Tibial nerve (tissue), 4 donors: ENCODE measurements around the gene DGCR2. TPM values are rescaled to one million over a fixed set of nuclear protein-coding genes. Genes with fewer than 3 reads are reported as not detected.
"Not testable (repeated sequence)": the region's sequence is repeated elsewhere in the genome, so short reads cannot be mapped to it uniquely, and the experiment has no call there.

Experiments
- DNase-seq, 2 donors: peaks; one replicate each; pipeline ENCODE4 v3.0.0-alpha.2; 2019; ENCODE audit warnings: low spot score in 2 of 2
- H3K27ac ChIP-seq, 4 donors: fragments of 200-600 bp; sonication (generic) in 3 of 4; one replicate each; pipeline ENCODE4 v1.5.1; 2017 to 2019; ENCODE audit warnings: mild to moderate bottlenecking in 1 of 4
- H3K27me3 ChIP-seq, 2 donors: fragments of 200-600 bp; sonication (generic) in 1 of 2; one replicate each; pipeline versions ENCODE4 v1.5.1 to v1.6.0; 2017 to 2019
- H3K36me3 ChIP-seq, 3 donors: fragments of 200-600 bp; sonication (generic); one replicate each; pipeline ENCODE4 v1.5.1; 2018 to 2019
- H3K4me1 ChIP-seq, 4 donors: fragments of 200-600 bp; sonication (generic) in 3 of 4; one replicate each; pipeline ENCODE4 v1.5.1; 2017 to 2019
- H3K4me3 ChIP-seq, 4 donors: fragments of 200-600 bp; sonication (generic) in 3 of 4; one replicate each; pipeline ENCODE4 v1.5.1; 2017 to 2019; ENCODE audit warnings: mild to moderate bottlenecking in 1 of 4, moderate library complexity in 1 of 4
- H3K9me3 ChIP-seq, 4 donors: fragments of 200-600 bp; sonication (generic) in 3 of 4; one replicate each; pipeline ENCODE4 v1.5.1; 2017 to 2019
- EP300 ChIP-seq, 2 donors: sonication (generic); formaldehyde crosslinking; IDR thresholded peaks; one replicate each; pipeline ENCODE4 v1.6.1; 2017; ENCODE audit warnings: antibody characterized with exemption in 2 of 2, mild to moderate bottlenecking in 1 of 2
- POLR2A ChIP-seq, 2 donors: fragments of 450-650 bp; IDR thresholded peaks; one replicate each; pipeline ENCODE4 v1.6.1; 2017; ENCODE audit warnings: antibody characterized with exemption in 2 of 2, mild to moderate bottlenecking in 2 of 2, moderate library complexity in 2 of 2
- WGBS, 2 donors: methylation state at CpG; one replicate each; pipeline ENCODE4 v1.1.5; 2018; 5-methylcytosine and 5-hydroxymethylcytosine counted together
- total RNA-seq, 4 donors: library from RNA; depleted of rRNA; stranded (reverse); fragments of >200 nt; gene quantifications; one replicate each; pipeline ENCODE4 v1.1.0, GENCODE V29; 2016

The DGCR2 gene
- total RNA-seq, 4 donors from 2014 or later, result 57.6 to 68.0 (median 58.9) TPM

DNA sequence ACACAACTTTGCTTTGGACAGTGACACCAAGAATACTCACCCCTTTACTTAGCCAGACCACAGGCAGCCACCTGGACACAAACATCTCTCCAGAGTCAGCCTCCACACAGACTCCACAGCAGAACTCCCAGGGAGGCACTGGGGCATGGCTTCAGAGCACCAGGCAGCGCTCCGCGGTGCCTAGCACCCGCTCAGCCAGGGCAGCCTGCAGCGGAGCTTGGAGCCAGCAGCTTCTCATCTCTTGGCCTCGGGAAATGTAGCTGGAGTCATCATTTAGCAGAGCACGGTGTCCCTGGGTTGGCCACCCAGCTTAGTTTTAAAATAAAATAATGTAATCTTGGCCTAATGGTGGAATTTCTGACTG is 91.3 kb downstream of the DGCR2 start:
- H3K9me3 ChIP-seq, H3K4me3 ChIP-seq, H3K4me1 ChIP-seq, H3K27ac ChIP-seq, DNase-seq, H3K36me3 ChIP-seq: not testable (repeated sequence)
- WGBS, 2 donors, result no CpG with 5 or more reads among the region's 7 CpGs
- H3K27me3 ChIP-seq, result peaks cover 0 to 14% of the 10 kb centered on the region in 2 donors

DNA sequence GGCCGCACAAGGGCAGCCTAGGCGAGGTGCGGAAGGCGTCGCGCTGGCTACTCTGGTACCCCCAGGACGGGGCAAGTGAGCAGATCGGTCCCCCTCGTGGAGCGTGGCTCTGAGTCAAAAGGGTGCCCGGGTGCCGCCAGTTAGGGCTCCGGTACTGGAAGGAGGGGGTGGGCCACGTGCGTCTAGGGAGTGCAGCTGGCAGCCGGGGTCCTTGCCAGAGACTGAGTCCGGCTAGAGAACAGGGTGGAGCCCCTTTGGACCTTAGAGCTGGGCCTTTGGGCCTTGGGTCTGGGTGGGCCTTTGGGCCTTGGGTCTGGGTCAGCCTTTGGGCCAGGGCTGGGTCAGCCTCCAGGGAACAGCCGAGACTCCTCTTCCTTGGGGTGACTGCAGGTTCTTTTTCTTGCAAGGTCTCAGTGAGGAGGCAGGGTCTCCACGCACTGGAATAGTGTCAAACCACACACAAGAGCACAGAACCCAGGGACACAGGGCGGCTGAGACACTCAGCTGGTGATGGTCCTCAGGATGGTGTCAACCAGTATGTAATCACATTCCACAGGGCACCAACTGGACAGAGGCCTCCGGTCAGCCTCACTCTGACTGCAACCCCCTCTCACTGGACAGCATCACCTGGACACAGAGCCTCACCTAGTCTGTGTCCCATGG is 91.9 kb downstream of the DGCR2 start:
- H3K36me3 ChIP-seq, H3K27ac ChIP-seq, H3K9me3 ChIP-seq, H3K4me1 ChIP-seq, DNase-seq, H3K4me3 ChIP-seq: not testable (repeated sequence)
- 50% methylated on average over 1 of the region's 21 CpGs; no CpG with 5 or more reads in 1 of the 2 donors for WGBS, 2 donors
- peaks cover 0 to 14% of the 10 kb centered on the region in 2 donors for H3K27me3 ChIP-seq

DNA sequence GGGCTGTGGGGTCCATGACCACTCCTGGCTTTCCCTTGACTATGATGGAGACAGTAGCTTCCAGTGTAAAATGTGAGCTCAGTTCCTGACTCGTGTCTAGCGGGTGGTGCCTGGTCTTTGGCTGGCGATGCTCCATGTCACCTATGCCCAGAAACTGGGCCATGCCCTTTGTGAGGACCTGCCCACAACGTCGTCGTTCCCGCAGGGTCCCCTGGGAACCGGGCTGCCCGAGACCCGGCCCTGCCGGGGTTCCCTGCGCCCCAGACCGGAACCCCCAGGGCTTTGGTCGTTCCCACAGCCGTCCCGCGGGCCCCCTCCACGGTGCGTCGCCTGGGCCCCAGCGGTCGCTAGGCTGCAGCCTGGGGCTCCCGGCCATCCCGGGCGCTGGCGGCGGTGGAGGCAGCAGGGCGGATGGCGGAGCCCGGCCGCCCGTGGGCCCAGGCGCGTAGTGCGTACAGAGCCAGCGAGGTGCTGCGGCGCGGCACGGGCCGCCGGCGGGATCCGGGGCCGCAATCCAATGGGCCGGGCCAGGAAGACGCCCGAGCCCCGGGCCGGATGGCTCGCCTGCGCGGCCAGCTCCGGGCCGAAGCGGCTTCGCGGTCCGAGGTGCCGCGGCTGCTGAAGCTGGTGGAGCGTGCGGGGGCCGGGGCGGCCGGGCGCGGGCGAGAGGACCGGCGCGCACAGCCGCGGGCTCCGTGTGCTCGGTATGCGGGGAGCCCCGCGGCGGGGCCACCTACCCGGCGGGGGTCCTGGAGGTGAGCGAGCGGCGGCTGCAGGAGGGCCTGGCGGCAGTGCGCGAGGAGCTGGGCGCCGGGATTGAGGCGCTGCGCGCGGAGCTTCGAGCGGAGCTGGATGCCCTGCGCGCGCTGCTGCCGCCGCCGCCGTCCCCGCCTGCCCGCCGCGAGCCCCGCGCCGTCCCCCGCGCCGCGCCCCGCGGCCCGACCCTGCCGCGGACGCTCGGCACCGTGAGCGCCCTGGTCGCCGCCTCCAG is 92.8 kb downstream of the DGCR2 start:
- H3K9me3 ChIP-seq, DNase-seq, H3K4me1 ChIP-seq, H3K4me3 ChIP-seq, H3K36me3 ChIP-seq, H3K27ac ChIP-seq: not testable (repeated sequence)
- peaks cover 0 to 14% of the 10 kb centered on the region in 2 donors for H3K27me3 ChIP-seq
- no CpG with 5 or more reads among the region's 125 CpGs for WGBS, 2 donors

DNA sequence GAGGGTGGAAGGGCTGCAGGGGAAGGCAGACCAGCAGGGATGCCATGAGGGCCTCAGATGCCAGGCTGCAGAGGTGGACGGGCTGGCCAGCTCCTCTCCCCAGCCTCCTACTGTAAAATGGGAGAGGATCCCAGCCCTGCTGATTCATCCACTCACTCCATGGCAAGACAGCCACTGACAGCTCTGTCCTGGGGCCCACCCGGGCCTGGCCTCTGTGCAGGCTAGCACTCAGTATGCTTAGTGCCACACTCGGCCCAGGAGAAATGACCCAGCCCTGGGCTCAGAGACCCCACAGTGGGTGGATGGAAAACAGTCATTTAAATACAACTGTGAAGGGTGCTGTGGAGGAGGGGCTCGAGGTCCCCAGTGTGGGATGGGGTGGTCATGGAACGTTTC is 94.2 kb downstream of the DGCR2 start:
- H3K9me3 ChIP-seq, DNase-seq, H3K4me1 ChIP-seq, H3K27ac ChIP-seq, H3K4me3 ChIP-seq, H3K36me3 ChIP-seq: not testable (repeated sequence)
- WGBS, 2 donors, result 49 to 60% methylated on average over 4 of the region's 5 CpGs
- peaks cover 0 to 14% of the 10 kb centered on the region in 2 donors for H3K27me3 ChIP-seq

DNA sequence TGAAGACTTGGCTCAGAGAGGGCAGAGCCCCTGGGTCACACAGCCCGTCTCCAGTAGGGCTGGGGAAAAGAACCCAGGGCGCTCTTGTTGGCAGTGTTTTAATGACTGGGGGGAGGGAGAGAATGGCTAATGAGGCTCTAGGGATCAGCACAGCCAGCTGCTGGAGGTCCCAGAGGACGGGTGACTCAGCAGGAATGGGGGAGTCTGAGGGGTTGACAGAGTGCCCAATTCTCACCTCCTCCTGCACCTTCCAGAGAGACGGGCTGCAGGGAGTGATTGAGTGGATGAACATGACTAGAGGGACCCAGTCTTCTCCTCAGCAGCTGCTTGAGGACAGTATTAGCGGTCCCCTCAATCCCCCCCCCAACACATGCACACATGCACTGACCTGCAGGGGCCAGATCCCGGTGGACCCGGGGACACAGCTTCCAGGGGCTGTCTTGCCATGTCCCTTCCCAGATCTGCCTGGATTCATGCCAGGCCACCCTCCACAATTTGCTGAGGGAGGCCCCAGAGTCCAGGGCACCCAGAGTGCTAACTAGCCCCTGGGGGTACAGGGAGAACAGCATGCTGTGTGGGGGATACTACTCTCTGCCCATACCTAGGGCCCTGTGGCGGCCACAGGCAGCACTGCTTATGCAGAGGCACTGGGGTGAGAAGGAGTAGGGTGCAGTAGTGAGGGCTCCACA is 94.7 kb downstream of the DGCR2 start:
- peaks cover 0 to 19% of the 10 kb centered on the region in 2 donors for H3K27me3 ChIP-seq
- 42 to 51% methylated on average over 5 to 7 of the region's 8 CpGs for WGBS, 2 donors
- H3K4me1 ChIP-seq, H3K4me3 ChIP-seq, H3K36me3 ChIP-seq, H3K27ac ChIP-seq, DNase-seq, H3K9me3 ChIP-seq: not testable (repeated sequence)

DNA sequence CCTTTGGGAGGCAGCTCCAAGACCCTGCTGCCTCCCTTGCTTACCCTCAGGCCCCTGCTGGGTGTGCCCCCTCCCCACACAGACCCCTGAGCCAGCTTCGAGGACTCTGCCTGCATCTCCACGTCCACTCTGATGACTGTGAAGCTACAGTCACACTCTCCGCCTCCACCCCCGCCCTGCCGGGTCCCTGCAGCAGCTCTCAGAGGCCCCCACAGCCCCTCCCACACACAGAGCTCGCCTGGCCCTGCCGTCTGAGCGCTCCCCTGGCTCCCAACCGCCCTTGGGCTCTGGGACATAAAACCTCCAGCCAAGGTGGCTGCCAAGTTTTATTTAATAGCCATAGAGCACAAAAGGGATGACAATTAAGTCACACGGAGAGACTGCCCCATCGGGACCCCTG is 96.1 kb downstream of the DGCR2 start:
- H3K4me3 ChIP-seq, H3K4me1 ChIP-seq, H3K36me3 ChIP-seq, H3K9me3 ChIP-seq, H3K27ac ChIP-seq, DNase-seq: not testable (repeated sequence)
- no CpG with 5 or more reads among the region's 11 CpGs for WGBS, 2 donors
- H3K27me3 ChIP-seq, result peaks cover 0 to 23% of the 10 kb centered on the region in 2 donors

DNA sequence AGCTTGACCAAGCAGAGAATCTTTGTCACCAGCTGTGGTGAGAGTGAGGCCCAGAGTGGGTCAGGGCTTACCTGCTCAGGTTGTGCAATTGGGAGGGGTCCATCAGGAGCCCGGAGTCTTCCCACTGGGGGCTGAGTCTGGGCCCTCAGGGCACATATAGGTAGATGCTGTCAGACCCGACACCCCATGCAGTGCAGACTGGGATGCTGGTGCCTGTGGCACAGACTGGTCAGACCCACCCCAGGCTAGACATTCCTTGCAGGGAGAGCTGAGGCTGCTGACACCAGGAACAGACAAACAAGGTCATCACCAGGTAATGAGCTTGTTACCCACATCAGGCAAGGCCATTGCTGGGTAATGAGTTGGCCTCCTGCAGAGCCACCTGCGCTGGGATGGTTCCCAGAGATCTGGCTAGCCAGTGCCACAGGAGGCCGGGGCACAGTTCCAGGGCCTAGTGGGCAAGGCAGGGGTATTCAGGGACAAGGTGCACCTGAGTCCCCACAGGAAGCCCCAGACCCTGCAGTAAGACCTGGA is 97.2 kb downstream of the DGCR2 start:
- H3K4me3 ChIP-seq, H3K27ac ChIP-seq, H3K36me3 ChIP-seq, H3K9me3 ChIP-seq, H3K4me1 ChIP-seq, DNase-seq: not testable (repeated sequence)
- peaks cover 0 to 18% of the 10 kb centered on the region in 2 donors for H3K27me3 ChIP-seq
- WGBS, 2 donors, result 80% methylated on average over 1 of the region's 4 CpGs; no CpG with 5 or more reads in 1 of the 2 donors

DNA sequence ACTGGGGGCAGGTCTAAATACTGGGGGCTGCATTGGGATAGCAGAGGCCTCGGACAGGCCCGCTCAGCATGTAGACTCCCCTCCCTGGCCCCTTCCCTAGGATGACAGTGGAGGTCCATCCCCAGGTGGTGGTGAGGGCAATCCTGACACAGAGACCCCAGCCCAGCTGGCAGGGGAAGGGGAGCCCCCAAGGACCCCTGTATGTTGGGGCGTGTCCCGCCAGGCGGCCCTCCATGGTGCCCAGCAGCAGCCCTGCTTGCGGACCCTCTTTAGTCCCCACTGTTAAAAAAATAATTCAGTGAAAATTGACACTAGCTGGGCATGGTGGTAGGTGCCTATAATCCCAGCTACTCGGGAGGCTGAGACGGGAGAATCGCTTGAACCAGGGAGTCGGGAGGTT is 98.3 kb downstream of the DGCR2 start:
- not testable (repeated sequence) for H3K27ac ChIP-seq, H3K36me3 ChIP-seq, H3K4me3 ChIP-seq, H3K4me1 ChIP-seq, H3K9me3 ChIP-seq, DNase-seq
- H3K27me3 ChIP-seq, result peaks cover 0 to 14% of the 10 kb centered on the region in 2 donors
- 82 to 91% methylated on average over 8 to 9 of the region's 10 CpGs for WGBS, 2 donors

DNA sequence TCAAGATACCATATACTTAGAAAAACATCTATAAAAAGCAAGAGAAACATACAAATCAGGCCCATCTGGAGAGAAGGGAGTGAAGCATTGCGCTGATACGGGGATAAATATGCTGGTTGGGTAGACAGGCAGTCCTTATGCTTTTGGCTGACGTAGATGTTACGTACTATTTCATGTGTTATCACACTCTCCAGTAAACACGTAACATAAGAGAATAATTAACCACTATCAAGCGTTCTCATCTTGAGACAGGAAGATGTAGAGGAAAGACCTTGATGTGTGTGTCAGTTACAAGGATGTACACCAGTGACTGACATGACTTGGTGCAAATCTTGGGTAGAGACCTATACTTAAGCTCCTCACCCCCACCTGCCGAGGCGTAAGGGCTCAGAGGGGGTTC is 99.5 kb downstream of the DGCR2 start:
- H3K27ac ChIP-seq, result no peak overlapping the region
- H3K36me3 ChIP-seq, result no peaks in the 10 kb centered on the region
- no peak for DNase-seq
- 75 to 80% methylated on average over 8 of the region's 8 CpGs for WGBS, 2 donors
- no peaks in the 10 kb centered on the region for H3K4me1 ChIP-seq
- H3K27me3 ChIP-seq, result peaks cover 0 to 8% of the 10 kb centered on the region in 2 donors
- no peaks in the 10 kb centered on the region for H3K9me3 ChIP-seq
- H3K4me3 ChIP-seq, result no peak overlapping the region
- no peak for TF ChIP-seq POLR2A (IDR thresholded peaks at IDR 0.05)
- TF ChIP-seq EP300 (IDR thresholded peaks at IDR 0.05), result no peak
